HepG2 (cell line): ENCODE results near the gene RAB43. TPM values are rescaled to one million over a fixed set of nuclear protein-coding genes. Genes with fewer than 3 reads are reported as not detected.

ENCODE experiments used
- ATAC-seq: fragments of 200-7000 bp; cut with Tn5 transposase; 3 replicates; pipeline ENCODE4 v1.9.1; 2020; ENCODE audit warnings: mild to moderate bottlenecking, moderate library complexity
- BruUV-seq: library from RNA; stranded (reverse); fragments of 400-500 nt; replicated peaks from 2 replicates; lab custom pipeline; 2021; lab: Mats Ljungman, UMichigan
- CTCF ChIA-PET: fragments of 300-600 bp; formaldehyde crosslinking; extraction: SDS; loops from one replicate; lab custom pipeline; 2021; ENCODE audit warnings: low total read pairs, inconsistent platforms, low intra/inter-chr PET ratio; lab: Yijun Ruan, JAX
- POLR2A ChIA-PET: fragments of 350-600 bp; sonication (Branson Sonifier 250); formaldehyde crosslinking; loops from one replicate; lab custom pipeline; 2020; ENCODE audit warnings: antibody characterized with exemption, inconsistent platforms; lab: Yijun Ruan, JAX
- DNase-seq: peaks from one replicate; pipeline ENCODE4 v3.0.0-alpha.2; 2015; ENCODE audit warnings: low spot score
- FAIRE-seq: peaks from 3 replicates; lab custom pipeline; 2011; peaks lifted over from hg19 to GRCh38; lab: Jason Lieb, UNC
- H2AFZ ChIP-seq: one replicate; pipeline ENCODE4 v1.6.1; 2011; ENCODE audit warnings: low read length, inconsistent platforms
- H3K27ac ChIP-seq: fragments of 300-600 bp; 3 replicates; pipeline ENCODE4 v1.8.0; 2011; ENCODE audit warnings: mixed run types, mild to moderate bottlenecking, mixed read lengths, low read length, inconsistent platforms; ENCODE audit not compliant: insufficient read depth; ENCODE audit errors: extremely low read length
- H3K27me3 ChIP-seq, 2 experiments: fragments of 200-600 bp in 1 of 2; 2 replicates in 1 of 2; 3 replicates in 1 of 2; pipeline versions ENCODE4 v1.6.0 to v1.8.0; 2011; ENCODE audit warnings: low read length in 2 of 2, mild to moderate bottlenecking in 2 of 2, moderate library complexity in 2 of 2, inconsistent platforms in 1 of 2; ENCODE audit not compliant: insufficient read depth in 2 of 2, control insufficient read depth in 1 of 2
- H3K36me3 ChIP-seq, 2 experiments: fragments of 200-600 bp in 1 of 2; replicated peaks in 1 of 2; 2 replicates in 1 of 2; 3 replicates in 1 of 2; pipeline versions ENCODE4 v1.5.1 to v1.8.0; 2011; ENCODE audit warnings: low read length in 2 of 2, inconsistent platforms in 1 of 2; ENCODE audit not compliant: insufficient read depth in 2 of 2, control insufficient read depth in 1 of 2
- H3K4me1 ChIP-seq: 2 replicates; pipeline ENCODE4 v1.5.1; 2012; ENCODE audit warnings: low read length, inconsistent platforms; ENCODE audit not compliant: insufficient read depth
- H3K4me2 ChIP-seq: 2 replicates; pipeline ENCODE4 v1.6.0; 2011; ENCODE audit warnings: low read depth, low read length, inconsistent platforms
- H3K4me3 ChIP-seq, 3 experiments: fragments of 200-600 bp in 1 of 3; sonication (generic), shearing (Covaris generic) in 1 of 3; replicated peaks in 1 of 3; 2 replicates each; pipeline ENCODE4 v1.5.1; 2011 to 2016; ENCODE audit warnings: low read length in 3 of 3, inconsistent platforms in 2 of 3, low read depth in 2 of 3, mild to moderate bottlenecking in 2 of 3, control low read depth in 1 of 3, mixed read lengths in 1 of 3; ENCODE audit not compliant: insufficient read depth in 1 of 3
- H3K79me2 ChIP-seq: one replicate; pipeline ENCODE4 v1.6.1; 2011; ENCODE audit warnings: low read length, inconsistent platforms; ENCODE audit not compliant: insufficient read depth
- H3K9ac ChIP-seq: 2 replicates; pipeline ENCODE4 v1.6.0; 2011; ENCODE audit warnings: mild to moderate bottlenecking, low read depth, low read length, inconsistent platforms; ENCODE audit not compliant: insufficient read depth
- H3K9me3 ChIP-seq: 2 replicates; pipeline ENCODE4 v1.5.1; 2012; ENCODE audit warnings: mild to moderate bottlenecking, low read length
- H4K20me1 ChIP-seq: 2 replicates; pipeline ENCODE4 v1.6.0; 2011; ENCODE audit warnings: inconsistent platforms, mild to moderate bottlenecking, low read length, moderate library complexity; ENCODE audit not compliant: insufficient read depth
- AHDC1 ChIP-seq: sonication (generic); formaldehyde crosslinking; IDR thresholded peaks from 2 replicates; pipeline ENCODE4 v1.5.1; 2020; ENCODE audit warnings: mild to moderate bottlenecking, missing genetic modification reagents, borderline replicate concordance
- CREB1 ChIP-seq, 2 experiments: fragments of 450-650 bp in 1 of 2; IDR thresholded peaks; 2 replicates each; pipeline ENCODE4 v1.6.1; 2016 to 2017; ENCODE audit warnings: control low read depth in 1 of 2, mild to moderate bottlenecking in 1 of 2, missing compliant biosample characterization in 1 of 2, missing genetic modification characterization in 1 of 2
- NFKBIZ ChIP-seq: IDR thresholded peaks from 2 replicates; pipeline ENCODE4 v1.6.1; 2018; ENCODE audit warnings: missing genetic modification reagents, missing compliant biosample characterization
- PCBP1 ChIP-seq: fragments of 200-400 bp; formaldehyde crosslinking; IDR thresholded peaks from 2 replicates; pipeline ENCODE4 v1.6.1; 2017; ENCODE audit warnings: mild to moderate bottlenecking, low read depth, low read length, borderline replicate concordance
- PITX1 ChIP-seq: sonication (generic); formaldehyde crosslinking; IDR thresholded peaks from 2 replicates; pipeline ENCODE4 v1.5.1; 2020; ENCODE audit warnings: mild to moderate bottlenecking, missing genetic modification reagents
- POLR2AphosphoS5 ChIP-seq: IDR thresholded peaks from 2 replicates; pipeline ENCODE4 v1.6.1; 2012; ENCODE audit warnings: low read depth, low read length
- POLR2G ChIP-seq: fragments of 200-400 bp; formaldehyde crosslinking; IDR thresholded peaks from 2 replicates; pipeline ENCODE4 v1.6.1; 2018; ENCODE audit warnings: mild to moderate bottlenecking, low read depth, low read length, moderate library complexity
- RBM22 ChIP-seq: fragments of 200-400 bp; formaldehyde crosslinking; optimal IDR thresholded peaks from 2 replicates; pipeline ENCODE3; 2017; ENCODE audit warnings: mild to moderate bottlenecking, low read length, moderate library complexity
- WGBS: methylation state at CpG from one replicate; pipeline ENCODE4 v1.1.6; 2017; ENCODE audit warnings: low lambda C conversion rate; 5-methylcytosine and 5-hydroxymethylcytosine counted together
- in situ Hi-C: cut with HindIII; loops from 2 replicates; pipeline ENCODE4 v1.10.0; 2017; ENCODE audit warnings: low pct_unique_long_range_greater_than_20kb; ENCODE audit not compliant: extremely low pct_ligation_motif_present
- intact Hi-C: fragments of 100-400 bp; cut with micrococcal nuclease; formaldehyde crosslinking; loops from one replicate; pipeline ENCODE4 v1.10.0; 2022; ENCODE audit not compliant: unreplicated experiment
- polyA plus RNA-seq, 8 experiments: library from polyadenylated mRNA; depleted of rRNA in 3 of 8; stranded (reverse) in 7 of 8; unstranded in 1 of 8; fragments of >200 nt; fragmentation: Illumina TruSeq in 4 of 8; extraction: Trizol in 4 of 8; gene quantifications; 2 replicates each; pipeline versions ENCODE4 v1.2.1 to v1.2.3, GENCODE V29; 2011 to 2016; ENCODE audit warnings: low read depth in 4 of 8, missing spikeins in 1 of 8, mixed read lengths in 1 of 8; ENCODE audit not compliant: insufficient read depth in 1 of 8
- total RNA-seq, 5 experiments: library from RNA; depleted of rRNA; stranded (reverse); fragments of >200 nt; fragmentation: Illumina TruSeq; extraction: Trizol; gene quantifications; 2 replicates each; pipeline ENCODE4 v1.2.3, GENCODE V29; 2016; ENCODE audit warnings: low read depth in 1 of 5
- TF ChIP-seq, protein P1 (sequence below): sonication (generic); formaldehyde crosslinking; IDR thresholded peaks from 2 replicates; pipeline ENCODE4 v1.5.1; 2020; ENCODE audit warnings: missing genetic modification reagents, mild to moderate bottlenecking, borderline replicate concordance
- TF ChIP-seq, protein P2 (sequence below): sonication (generic); formaldehyde crosslinking; IDR thresholded peaks from 2 replicates; pipeline ENCODE4 v1.5.0; 2020; ENCODE audit warnings: mild to moderate bottlenecking, missing genetic modification reagents, moderate library complexity
- TF ChIP-seq, protein P3 (sequence below): sonication (generic); formaldehyde crosslinking; IDR thresholded peaks from 2 replicates; pipeline ENCODE4 v1.4.0; 2020; ENCODE audit warnings: mild to moderate bottlenecking, missing genetic modification reagents

RAB43 gene
- total and polyA plus RNA-seq, 2 of the 13 experiments (the other 11 are each of a cell fraction or from before 2014, with no cell fraction given) = 11.8 to 18.4 TPM

DNA sequence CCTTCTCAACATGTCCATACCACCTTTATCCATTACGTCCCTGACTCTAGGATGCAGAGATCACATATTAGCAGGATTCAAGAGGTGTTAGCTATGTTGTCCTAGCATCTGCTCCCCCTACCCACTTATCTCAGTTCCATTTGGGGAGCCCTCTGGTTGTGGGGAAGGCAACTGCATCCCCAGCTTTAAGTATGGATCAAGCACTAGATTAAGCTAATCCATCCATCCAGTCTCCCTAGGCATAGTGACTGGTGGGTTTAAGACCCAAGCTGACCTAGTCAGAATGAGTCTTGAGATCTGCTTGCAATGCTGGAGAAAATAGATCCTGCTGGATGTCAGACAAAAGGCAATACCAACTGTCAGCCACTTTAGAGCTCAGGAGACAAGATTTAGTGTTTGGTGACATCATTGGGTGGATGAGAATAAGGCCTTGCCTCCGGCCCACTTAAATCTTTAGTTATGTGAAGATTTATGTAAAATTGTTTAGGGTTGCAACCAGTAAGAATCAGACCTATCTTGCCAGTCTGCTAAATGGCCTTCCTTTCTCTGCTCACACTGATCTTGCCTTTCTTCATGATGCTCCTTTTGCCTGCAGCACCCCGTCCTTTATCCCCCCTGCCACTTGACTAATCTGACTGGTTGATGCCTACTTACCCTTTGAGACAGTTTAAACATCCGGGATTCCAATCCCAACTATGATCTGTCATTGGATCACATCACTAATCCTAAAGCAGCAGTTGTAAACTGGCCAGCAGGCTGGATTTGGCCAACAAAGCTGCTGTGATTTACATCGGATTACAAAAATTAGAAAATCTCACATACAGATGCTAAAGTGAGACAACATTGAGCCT is 41.4 kb upstream of the RAB43 start:
- intact Hi-C loops = no loop called here
- POLR2A ChIA-PET = interaction anchor here (0.9 to 2.6 kb wide), 7 partner anchors 16 to 87 kb away, joined by 3 to 20 read pairs (median 12); partner anchors contain the start of genes COPG1 and RAB43
- ATAC-seq = peak; percentile 13
- TF ChIP-seq, protein P1, sequence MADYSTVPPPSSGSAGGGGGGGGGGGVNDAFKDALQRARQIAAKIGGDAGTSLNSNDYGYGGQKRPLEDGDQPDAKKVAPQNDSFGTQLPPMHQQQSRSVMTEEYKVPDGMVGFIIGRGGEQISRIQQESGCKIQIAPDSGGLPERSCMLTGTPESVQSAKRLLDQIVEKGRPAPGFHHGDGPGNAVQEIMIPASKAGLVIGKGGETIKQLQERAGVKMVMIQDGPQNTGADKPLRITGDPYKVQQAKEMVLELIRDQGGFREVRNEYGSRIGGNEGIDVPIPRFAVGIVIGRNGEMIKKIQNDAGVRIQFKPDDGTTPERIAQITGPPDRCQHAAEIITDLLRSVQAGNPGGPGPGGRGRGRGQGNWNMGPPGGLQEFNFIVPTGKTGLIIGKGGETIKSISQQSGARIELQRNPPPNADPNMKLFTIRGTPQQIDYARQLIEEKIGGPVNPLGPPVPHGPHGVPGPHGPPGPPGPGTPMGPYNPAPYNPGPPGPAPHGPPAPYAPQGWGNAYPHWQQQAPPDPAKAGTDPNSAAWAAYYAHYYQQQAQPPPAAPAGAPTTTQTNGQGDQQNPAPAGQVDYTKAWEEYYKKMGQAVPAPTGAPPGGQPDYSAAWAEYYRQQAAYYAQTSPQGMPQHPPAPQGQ (CRISPR knock-in tag) = no peak
- TF ChIP-seq NFKBIZ (CRISPR knock-in tag) (0 out of 2 replicates have a peak, but pooled peaks have one; percentile 18), AHDC1 (CRISPR knock-in tag) (no peak), POLR2G (peak; percentile 31), RBM22 (peak; percentile 92), POLR2AphosphoS5 (peak; percentile 49), PITX1 (CRISPR knock-in tag) (no peak), PCBP1 (no peak), CREB1 (IDR thresholded peaks at IDR 0.05) (no peak), CREB1 (CRISPR knock-in tag; IDR thresholded peaks at IDR 0.05) (peak; percentile 26; the same call in 1 of the 2 replicates)
- TF ChIP-seq, protein P2, sequence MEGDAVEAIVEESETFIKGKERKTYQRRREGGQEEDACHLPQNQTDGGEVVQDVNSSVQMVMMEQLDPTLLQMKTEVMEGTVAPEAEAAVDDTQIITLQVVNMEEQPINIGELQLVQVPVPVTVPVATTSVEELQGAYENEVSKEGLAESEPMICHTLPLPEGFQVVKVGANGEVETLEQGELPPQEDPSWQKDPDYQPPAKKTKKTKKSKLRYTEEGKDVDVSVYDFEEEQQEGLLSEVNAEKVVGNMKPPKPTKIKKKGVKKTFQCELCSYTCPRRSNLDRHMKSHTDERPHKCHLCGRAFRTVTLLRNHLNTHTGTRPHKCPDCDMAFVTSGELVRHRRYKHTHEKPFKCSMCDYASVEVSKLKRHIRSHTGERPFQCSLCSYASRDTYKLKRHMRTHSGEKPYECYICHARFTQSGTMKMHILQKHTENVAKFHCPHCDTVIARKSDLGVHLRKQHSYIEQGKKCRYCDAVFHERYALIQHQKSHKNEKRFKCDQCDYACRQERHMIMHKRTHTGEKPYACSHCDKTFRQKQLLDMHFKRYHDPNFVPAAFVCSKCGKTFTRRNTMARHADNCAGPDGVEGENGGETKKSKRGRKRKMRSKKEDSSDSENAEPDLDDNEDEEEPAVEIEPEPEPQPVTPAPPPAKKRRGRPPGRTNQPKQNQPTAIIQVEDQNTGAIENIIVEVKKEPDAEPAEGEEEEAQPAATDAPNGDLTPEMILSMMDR (CRISPR knock-in tag) = peak; percentile 43; the same call in 1 of the 2 replicates
- TF ChIP-seq, protein P3, sequence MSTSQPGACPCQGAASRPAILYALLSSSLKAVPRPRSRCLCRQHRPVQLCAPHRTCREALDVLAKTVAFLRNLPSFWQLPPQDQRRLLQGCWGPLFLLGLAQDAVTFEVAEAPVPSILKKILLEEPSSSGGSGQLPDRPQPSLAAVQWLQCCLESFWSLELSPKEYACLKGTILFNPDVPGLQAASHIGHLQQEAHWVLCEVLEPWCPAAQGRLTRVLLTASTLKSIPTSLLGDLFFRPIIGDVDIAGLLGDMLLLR (CRISPR knock-in tag) = no peak

More for the DNA sequence above, 41.4 kb upstream of the RAB43 start:
- H3K9me3 ChIP-seq = no peaks in the 10 kb centered on the region
- peaks cover 22% of the 10 kb centered on the region for H3K4me1 ChIP-seq
- H4K20me1 ChIP-seq = no peaks in the 10 kb centered on the region
- CTCF ChIA-PET = interaction anchor here (3.0 kb wide), 1 partner anchor 83 kb away, joined by 17 read pairs; no protein-coding TSS in a partner anchor
- 79% methylated on average over 5 of the region's 5 CpGs for WGBS
- DNase-seq = peak; percentile 29
- H3K4me3 ChIP-seq = peak overlapping the region in 1 of 3 experiments; percentile 91; a peak in 1 of 6 replicates
- H3K9ac ChIP-seq = peak overlapping the region; percentile 100; the same call in 1 of the 2 replicates
- H3K27me3 ChIP-seq = no peaks in the 10 kb centered on the region; a peak in 1 of 5 replicates
- BruUV-seq = no TSS peak
- H3K4me2 ChIP-seq = peak overlapping the region; percentile 96
- peaks cover 4 to 22% of the 10 kb centered on the region in 2 experiments; a peak in 4 of 5 replicates for H3K36me3 ChIP-seq
- H2AFZ ChIP-seq = no peak overlapping the region
- FAIRE-seq = no peak
- in situ Hi-C loops = no loop called here
- H3K27ac ChIP-seq = no peak overlapping the region
- H3K79me2 ChIP-seq = peaks cover 19% of the 10 kb centered on the region
